Lower leg skin (tissue), 4 donors: ENCODE results near the gene IL27RA. TPM values are rescaled to one million over a fixed set of nuclear protein-coding genes. Genes with fewer than 3 reads are reported as not detected.

Experiments
- DNase-seq, 2 donors: peaks; one replicate each; pipeline ENCODE4 v3.0.0-alpha.2; 2019; ENCODE audit warnings: low spot score in 2 of 2
- H3K4me3 ChIP-seq: fragments of 200-600 bp; sonication (generic); 2 replicates; pipeline ENCODE4 v1.5.1; 2017; ENCODE audit warnings: mild to moderate bottlenecking, low read depth; ENCODE audit not compliant: poor library complexity, severe bottlenecking
- POLR2A ChIP-seq, 2 donors: fragments of 450-650 bp; IDR thresholded peaks; one replicate each; pipeline ENCODE4 v1.6.1; 2016 to 2017; ENCODE audit warnings: antibody characterized with exemption in 2 of 2, mild to moderate bottlenecking in 1 of 2, moderate library complexity in 1 of 2
- WGBS, 2 donors: methylation state at CpG; one replicate each; pipeline ENCODE4 v1.1.5; 2018; 5-methylcytosine and 5-hydroxymethylcytosine counted together
- intact Hi-C: fragments of 100-400 bp; cut with DNase I; formaldehyde crosslinking; loops from one replicate; pipeline ENCODE4 v1.15.0; 2023; ENCODE audit warnings: low total_unique reads
- total RNA-seq, 4 donors: library from RNA; depleted of rRNA; stranded (reverse); fragments of >200 nt; gene quantifications; one replicate each; pipeline ENCODE4 v1.1.0, GENCODE V29; 2016
- TF ChIP-seq, protein P1 (sequence below), 3 donors: fragments of 450-650 bp; IDR thresholded peaks; one replicate each; pipeline ENCODE4 v1.5.1; 2016; ENCODE audit warnings: antibody characterized with exemption in 3 of 3, mild to moderate bottlenecking in 3 of 3, moderate library complexity in 2 of 3

IL27RA gene
- total RNA-seq, 4 donors from 2014 or later, result 0.27 to 2.7 (median 2.0) TPM

DNA sequence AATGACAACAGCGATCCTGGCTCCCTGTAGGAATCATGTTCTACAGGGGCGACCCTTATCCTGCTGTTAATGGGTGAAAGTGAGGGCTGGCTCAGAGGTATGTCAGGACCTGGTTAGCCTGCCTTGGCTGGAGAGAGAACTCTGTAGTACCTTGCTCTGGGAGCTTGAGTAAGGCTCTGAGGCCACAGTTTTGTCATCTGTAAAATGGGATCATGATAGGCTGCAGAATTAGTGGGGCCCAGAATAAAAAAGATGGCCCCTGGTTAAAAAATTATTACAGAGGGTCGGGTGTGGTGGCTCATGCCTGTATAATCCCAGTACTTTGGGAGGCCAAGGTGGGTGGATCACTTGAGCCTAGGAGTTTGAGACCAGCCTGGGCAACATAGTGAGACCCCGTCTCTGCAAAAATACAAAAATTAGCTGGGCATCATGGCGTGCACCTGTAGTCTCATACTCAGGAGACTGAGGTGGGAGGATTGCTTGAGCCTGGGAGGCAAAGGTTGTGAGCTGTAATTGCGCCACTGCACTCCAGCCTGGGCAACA lies 69.5 kb downstream of the IL27RA start:
- intact Hi-C loops, result no loop called here
- H3K4me3 ChIP-seq, result no peak overlapping the region
- 87 to 93% methylated on average over 5 to 6 of the region's 6 CpGs for WGBS, 2 donors
- TF ChIP-seq POLR2A (IDR thresholded peaks at IDR 0.05), result no peak
- TF ChIP-seq, protein P1, sequence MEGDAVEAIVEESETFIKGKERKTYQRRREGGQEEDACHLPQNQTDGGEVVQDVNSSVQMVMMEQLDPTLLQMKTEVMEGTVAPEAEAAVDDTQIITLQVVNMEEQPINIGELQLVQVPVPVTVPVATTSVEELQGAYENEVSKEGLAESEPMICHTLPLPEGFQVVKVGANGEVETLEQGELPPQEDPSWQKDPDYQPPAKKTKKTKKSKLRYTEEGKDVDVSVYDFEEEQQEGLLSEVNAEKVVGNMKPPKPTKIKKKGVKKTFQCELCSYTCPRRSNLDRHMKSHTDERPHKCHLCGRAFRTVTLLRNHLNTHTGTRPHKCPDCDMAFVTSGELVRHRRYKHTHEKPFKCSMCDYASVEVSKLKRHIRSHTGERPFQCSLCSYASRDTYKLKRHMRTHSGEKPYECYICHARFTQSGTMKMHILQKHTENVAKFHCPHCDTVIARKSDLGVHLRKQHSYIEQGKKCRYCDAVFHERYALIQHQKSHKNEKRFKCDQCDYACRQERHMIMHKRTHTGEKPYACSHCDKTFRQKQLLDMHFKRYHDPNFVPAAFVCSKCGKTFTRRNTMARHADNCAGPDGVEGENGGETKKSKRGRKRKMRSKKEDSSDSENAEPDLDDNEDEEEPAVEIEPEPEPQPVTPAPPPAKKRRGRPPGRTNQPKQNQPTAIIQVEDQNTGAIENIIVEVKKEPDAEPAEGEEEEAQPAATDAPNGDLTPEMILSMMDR (IDR thresholded peaks at IDR 0.05), result no peak
- no peak for DNase-seq

DNA sequence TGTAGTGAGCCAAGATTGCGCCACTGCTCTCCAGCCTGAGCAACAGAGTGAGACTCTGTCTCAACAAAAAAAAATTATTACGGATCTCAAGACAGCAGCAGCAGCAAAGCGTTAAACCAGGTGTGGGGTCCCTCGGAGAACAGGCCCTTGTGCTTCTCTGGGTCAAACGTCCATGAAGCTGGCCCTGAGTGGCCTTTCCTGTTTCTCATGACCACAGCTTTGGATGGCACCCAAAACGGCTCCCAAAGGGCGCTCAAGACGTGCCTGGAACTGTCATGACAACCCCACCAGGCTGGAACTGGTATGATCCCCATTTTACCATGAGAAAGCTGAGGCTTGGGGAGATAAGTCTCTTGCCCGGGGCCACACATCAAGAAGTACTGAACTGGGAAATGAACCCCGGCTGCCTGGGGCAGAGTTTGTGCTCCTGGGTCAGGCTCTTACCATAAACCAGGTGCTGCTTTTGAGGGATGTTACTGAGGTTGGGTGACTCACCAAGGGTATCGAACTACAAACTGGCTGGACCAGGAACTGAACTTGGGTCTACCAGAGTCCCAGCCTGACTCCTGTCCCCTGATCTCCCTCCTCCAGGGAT lies 70.6 kb downstream of the IL27RA start:
- TF ChIP-seq, protein P1 (IDR thresholded peaks at IDR 0.05), result no peak
- TF ChIP-seq POLR2A (IDR thresholded peaks at IDR 0.05), result no peak
- DNase-seq, result no peak
- no peak overlapping the region for H3K4me3 ChIP-seq
- intact Hi-C loops, result no loop called here
- 65 to 74% methylated on average over 11 of the region's 11 CpGs for WGBS, 2 donors

DNA sequence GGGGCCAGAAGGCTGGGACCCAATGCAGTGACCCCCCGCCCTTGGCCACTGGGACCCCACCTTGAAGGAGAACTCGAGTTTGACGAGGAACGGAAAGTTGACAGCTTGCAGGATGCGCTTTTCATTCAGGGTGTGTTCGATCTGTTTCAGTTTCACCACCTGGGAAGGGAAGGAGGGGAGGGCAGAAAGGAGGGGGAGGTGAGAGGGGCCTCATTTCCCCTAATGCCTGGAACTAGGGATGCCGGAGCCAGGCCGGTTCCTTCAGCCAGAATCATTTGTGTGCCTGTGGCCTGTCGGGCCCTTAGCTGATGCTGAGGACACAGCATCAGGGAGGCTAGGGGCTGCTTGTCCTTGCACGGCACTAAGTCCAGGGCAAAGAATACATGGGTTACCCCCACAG lies 71.2 kb downstream of the IL27RA start:
- DNase-seq, result no peak
- H3K4me3 ChIP-seq, result no peak overlapping the region
- intact Hi-C loops, result no loop called here
- WGBS, 2 donors, result 90 to 93% methylated on average over 10 of the region's 10 CpGs
- TF ChIP-seq POLR2A (IDR thresholded peaks at IDR 0.05), result no peak

Other genes starting within 250 kb of the IL27RA start
- 10 to 100 TPM; 22.3 to 29.9 (median 23.3) TPM for gene ZSWIM4, start 236.3 kb upstream of the IL27RA start, total RNA-seq
- not detected for gene NANOS3, start 154.6 kb upstream of the IL27RA start, total RNA-seq
- 10 to 100 TPM in 1 of 4 donors, 1 to 10 TPM in 3; 2.3 to 11.8 (median 5.7) TPM for gene BRME1, start 125.6 kb upstream of the IL27RA start, total RNA-seq
- gene CC2D1A, start 125.6 kb upstream of the IL27RA start, total RNA-seq, result 100 to 1,000 TPM in 1 of 4 donors, 10 to 100 TPM in 3; 48.9 to 104 (median 54.8) TPM
- 1 to 10 TPM; 5.2 to 8.2 (median 6.4) TPM for gene PODNL1, start 93.3 kb upstream of the IL27RA start, total RNA-seq
- gene DCAF15, start 79.3 kb upstream of the IL27RA start, total RNA-seq, result 10 to 100 TPM; 31.8 to 51.7 (median 43.0) TPM
- gene RFX1, start 25.4 kb upstream of the IL27RA start, total RNA-seq, result 1 to 10 TPM; 4.5 to 9.2 (median 6.1) TPM
- not detected for gene RLN3, start 3.6 kb upstream of the IL27RA start, total RNA-seq
- under 1 TPM in 1 of 4 donors, not detected in 3; 0.10 TPM for gene PALM3, start 30.3 kb downstream of the IL27RA start, total RNA-seq
- 10 to 100 TPM in 3 of 4 donors, 1 to 10 TPM in 1; 9.1 to 26.2 (median 17.2) TPM for gene MISP3, start 41.0 kb downstream of the IL27RA start, total RNA-seq
- gene C19orf67, start 54.0 kb downstream of the IL27RA start, total RNA-seq, result not detected
- gene SAMD1, start 59.0 kb downstream of the IL27RA start, total RNA-seq, result 10 to 100 TPM; 23.2 to 61.1 (median 33.2) TPM
- 10 to 100 TPM; 45.9 to 53.7 (median 49.2) TPM for gene PRKACA, start 86.0 kb downstream of the IL27RA start, total RNA-seq
- 1 to 10 TPM in 3 of 4 donors, not detected in 1; 1.6 to 3.2 (median 2.3) TPM for gene ASF1B, start 104.8 kb downstream of the IL27RA start, total RNA-seq
- 10 to 100 TPM; 27.6 to 37.7 (median 29.8) TPM for gene ADGRL1, start 174.4 kb downstream of the IL27RA start, total RNA-seq